Measurements from ENCODE around the gene PLXDC1. TPM values are rescaled to one million over a fixed set of nuclear protein-coding genes. Genes with fewer than 3 reads are reported as not detected.

PLXDC1 gene
- total RNA-seq, 6 donors from 2014 or later: 3.8 to 47.1 (median 10.5) TPM

GRCh38 chr17:39105705-39106104, 45.7 kb downstream of the PLXDC1 start:
- H3K27ac ChIP-seq: no peak overlapping the region
- H3K27me3 ChIP-seq: no peaks in the 10 kb centered on the region
- no peak for DNase-seq
- H3K4me3 ChIP-seq: no peak overlapping the region
- H3K9me3 ChIP-seq: no peaks in the 10 kb centered on the region
- TF ChIP-seq POLR2A (IDR thresholded peaks at IDR 0.05) (no peak), POLR2AphosphoS5 (IDR thresholded peaks at IDR 0.05) (no peak), EP300 (IDR thresholded peaks at IDR 0.05) (no peak), CTCF (IDR thresholded peaks at IDR 0.05) (no peak)
- no peaks in the 10 kb centered on the region for H3K36me3 ChIP-seq
- ATAC-seq (ENCODE audit: low FRiP score in 2 of 2): no peak
- peaks cover 0 to 2% (median 0%) of the 10 kb centered on the region in 4 donors for H3K4me1 ChIP-seq
- 67 to 69% methylated on average over 3 to 9 of the region's 9 CpGs for WGBS, 2 donors

GRCh38 chr17:39104657-39105056, 46.8 kb downstream of the PLXDC1 start:
- Histone ChIP-seq H3K9me3 (no peaks in the 10 kb centered on the region), H3K36me3 (no peaks in the 10 kb centered on the region), H3K27me3 (no peaks in the 10 kb centered on the region), H3K27ac (no peak overlapping the region), H3K4me3 (no peak overlapping the region), H3K4me1 (peaks cover 0 to 2% (median 0%) of the 10 kb centered on the region in 4 donors)
- DNase-seq (no peak), ATAC-seq (ENCODE audit: low FRiP score in 2 of 2) (no peak)
- WGBS, 2 donors: 87 to 88% methylated on average over 8 of the region's 8 CpGs
- TF ChIP-seq POLR2AphosphoS5 (IDR thresholded peaks at IDR 0.05) (no peak), CTCF (IDR thresholded peaks at IDR 0.05) (no peak), POLR2A (IDR thresholded peaks at IDR 0.05) (no peak), EP300 (IDR thresholded peaks at IDR 0.05) (no peak)

- peaks cover 0 to 7% (median 4%) of the 10 kb centered on the region in 4 donors for H3K4me1 ChIP-seq
- H3K4me3 ChIP-seq: no peak overlapping the region
- H3K36me3 ChIP-seq: no peaks in the 10 kb centered on the region
- H3K27me3 ChIP-seq: no peaks in the 10 kb centered on the region
- H3K9me3 ChIP-seq: no peaks in the 10 kb centered on the region
- TF ChIP-seq EP300 (IDR thresholded peaks at IDR 0.05): no peak
- no peak for TF ChIP-seq CTCF (IDR thresholded peaks at IDR 0.05)
- TF ChIP-seq POLR2AphosphoS5 (IDR thresholded peaks at IDR 0.05): no peak
- no peak for TF ChIP-seq POLR2A (IDR thresholded peaks at IDR 0.05)
- WGBS, 2 donors: 80 to 88% methylated on average over 5 of the region's 5 CpGs
- DNase-seq (no peak), ATAC-seq (ENCODE audit: low FRiP score in 2 of 2) (no peak)
- no peak overlapping the region for H3K27ac ChIP-seq
Observed at GRCh38 chr17:39104046-39104445, 47.4 kb downstream of the PLXDC1 start.

GRCh38 chr17:39101091-39101490, 50.3 kb downstream of the PLXDC1 start:
- no peaks in the 10 kb centered on the region for H3K36me3 ChIP-seq
- WGBS, 2 donors: 87 to 89% methylated on average over 12 of the region's 12 CpGs
- ATAC-seq (ENCODE audit: low FRiP score in 2 of 2) (no peak), DNase-seq (no peak)
- H3K4me1 ChIP-seq: peaks cover 13 to 26% (median 18%) of the 10 kb centered on the region in 4 donors
- H3K9me3 ChIP-seq: no peaks in the 10 kb centered on the region
- no peak for TF ChIP-seq POLR2AphosphoS5 (IDR thresholded peaks at IDR 0.05)
- no peak for TF ChIP-seq CTCF (IDR thresholded peaks at IDR 0.05)
- TF ChIP-seq EP300 (IDR thresholded peaks at IDR 0.05): no peak
- no peak for TF ChIP-seq POLR2A (IDR thresholded peaks at IDR 0.05)
- H3K27me3 ChIP-seq: no peaks in the 10 kb centered on the region
- no peak overlapping the region for H3K4me3 ChIP-seq
- H3K27ac ChIP-seq: no peak overlapping the region

DNA sequence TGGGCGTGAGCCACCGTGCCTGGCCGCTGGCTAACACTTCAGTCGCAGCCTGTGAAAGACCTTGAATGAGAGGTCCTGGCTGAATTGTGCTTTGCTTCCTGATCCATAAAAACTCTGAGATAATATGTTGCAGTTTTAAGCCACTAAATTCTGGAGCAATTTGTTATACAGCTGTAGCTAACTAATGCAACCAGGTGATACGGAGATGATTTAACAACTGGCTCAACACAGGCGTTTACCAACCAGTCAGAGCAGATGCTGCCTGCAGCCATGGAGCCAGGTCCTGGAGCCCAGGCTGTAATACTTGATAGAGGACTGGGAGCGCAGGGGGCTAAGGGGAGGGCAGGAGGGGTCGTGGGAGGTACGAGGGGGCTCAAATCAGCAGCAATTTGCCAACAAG, 50.9 kb downstream of the PLXDC1 start:
- Histone ChIP-seq H3K27me3 (no peaks in the 10 kb centered on the region), H3K4me1 (peaks cover 18 to 32% (median 22%) of the 10 kb centered on the region in 4 donors), H3K4me3 (no peak overlapping the region), H3K9me3 (no peaks in the 10 kb centered on the region), H3K27ac (no peak overlapping the region), H3K36me3 (no peaks in the 10 kb centered on the region)
- WGBS, 2 donors: 93 to 97% methylated on average over 8 to 9 of the region's 9 CpGs
- TF ChIP-seq CTCF (IDR thresholded peaks at IDR 0.05) (no peak), POLR2AphosphoS5 (IDR thresholded peaks at IDR 0.05) (no peak), EP300 (IDR thresholded peaks at IDR 0.05) (no peak), POLR2A (IDR thresholded peaks at IDR 0.05) (no peak)
- DNase-seq (no peak), ATAC-seq (ENCODE audit: low FRiP score in 2 of 2) (no peak)
